ENCODE measurements around the gene CMTR1.

The CMTR1 gene

GRCh38 chr6:37407948-37408347 lies 25.1 kb upstream of the CMTR1 start:
- H3K27me3 ChIP-seq (ENCODE audit: insufficient read depth, poor library complexity, severe bottlenecking) = no peaks in the 10 kb centered on the region
- no peak for DNase-seq (ENCODE audit: low read depth in 1 of 2, low spot score in 1 of 2)
- TF ChIP-seq, protein P1, sequence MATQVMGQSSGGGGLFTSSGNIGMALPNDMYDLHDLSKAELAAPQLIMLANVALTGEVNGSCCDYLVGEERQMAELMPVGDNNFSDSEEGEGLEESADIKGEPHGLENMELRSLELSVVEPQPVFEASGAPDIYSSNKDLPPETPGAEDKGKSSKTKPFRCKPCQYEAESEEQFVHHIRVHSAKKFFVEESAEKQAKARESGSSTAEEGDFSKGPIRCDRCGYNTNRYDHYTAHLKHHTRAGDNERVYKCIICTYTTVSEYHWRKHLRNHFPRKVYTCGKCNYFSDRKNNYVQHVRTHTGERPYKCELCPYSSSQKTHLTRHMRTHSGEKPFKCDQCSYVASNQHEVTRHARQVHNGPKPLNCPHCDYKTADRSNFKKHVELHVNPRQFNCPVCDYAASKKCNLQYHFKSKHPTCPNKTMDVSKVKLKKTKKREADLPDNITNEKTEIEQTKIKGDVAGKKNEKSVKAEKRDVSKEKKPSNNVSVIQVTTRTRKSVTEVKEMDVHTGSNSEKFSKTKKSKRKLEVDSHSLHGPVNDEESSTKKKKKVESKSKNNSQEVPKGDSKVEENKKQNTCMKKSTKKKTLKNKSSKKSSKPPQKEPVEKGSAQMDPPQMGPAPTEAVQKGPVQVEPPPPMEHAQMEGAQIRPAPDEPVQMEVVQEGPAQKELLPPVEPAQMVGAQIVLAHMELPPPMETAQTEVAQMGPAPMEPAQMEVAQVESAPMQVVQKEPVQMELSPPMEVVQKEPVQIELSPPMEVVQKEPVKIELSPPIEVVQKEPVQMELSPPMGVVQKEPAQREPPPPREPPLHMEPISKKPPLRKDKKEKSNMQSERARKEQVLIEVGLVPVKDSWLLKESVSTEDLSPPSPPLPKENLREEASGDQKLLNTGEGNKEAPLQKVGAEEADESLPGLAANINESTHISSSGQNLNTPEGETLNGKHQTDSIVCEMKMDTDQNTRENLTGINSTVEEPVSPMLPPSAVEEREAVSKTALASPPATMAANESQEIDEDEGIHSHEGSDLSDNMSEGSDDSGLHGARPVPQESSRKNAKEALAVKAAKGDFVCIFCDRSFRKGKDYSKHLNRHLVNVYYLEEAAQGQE (IDR thresholded peaks at IDR 0.05; ENCODE audit: insufficient replicate concordance, low read depth) = no peak
- TF ChIP-seq, protein P2, sequence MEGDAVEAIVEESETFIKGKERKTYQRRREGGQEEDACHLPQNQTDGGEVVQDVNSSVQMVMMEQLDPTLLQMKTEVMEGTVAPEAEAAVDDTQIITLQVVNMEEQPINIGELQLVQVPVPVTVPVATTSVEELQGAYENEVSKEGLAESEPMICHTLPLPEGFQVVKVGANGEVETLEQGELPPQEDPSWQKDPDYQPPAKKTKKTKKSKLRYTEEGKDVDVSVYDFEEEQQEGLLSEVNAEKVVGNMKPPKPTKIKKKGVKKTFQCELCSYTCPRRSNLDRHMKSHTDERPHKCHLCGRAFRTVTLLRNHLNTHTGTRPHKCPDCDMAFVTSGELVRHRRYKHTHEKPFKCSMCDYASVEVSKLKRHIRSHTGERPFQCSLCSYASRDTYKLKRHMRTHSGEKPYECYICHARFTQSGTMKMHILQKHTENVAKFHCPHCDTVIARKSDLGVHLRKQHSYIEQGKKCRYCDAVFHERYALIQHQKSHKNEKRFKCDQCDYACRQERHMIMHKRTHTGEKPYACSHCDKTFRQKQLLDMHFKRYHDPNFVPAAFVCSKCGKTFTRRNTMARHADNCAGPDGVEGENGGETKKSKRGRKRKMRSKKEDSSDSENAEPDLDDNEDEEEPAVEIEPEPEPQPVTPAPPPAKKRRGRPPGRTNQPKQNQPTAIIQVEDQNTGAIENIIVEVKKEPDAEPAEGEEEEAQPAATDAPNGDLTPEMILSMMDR (IDR thresholded peaks at IDR 0.05; ENCODE audit: insufficient read depth, low read length) = no peak
- TF ChIP-seq GABPA (IDR thresholded peaks at IDR 0.05; ENCODE audit: low read depth) (no peak), SPI1 (IDR thresholded peaks at IDR 0.05; ENCODE audit: borderline replicate concordance, low read depth) (no peak), POLR2AphosphoS5 (IDR thresholded peaks at IDR 0.05; ENCODE audit: low read depth) (no peak)
- H3K4me3 ChIP-seq (replicated peaks; ENCODE audit: insufficient read depth, low read length) = no peak overlapping the region
- H3K27ac ChIP-seq (replicated peaks) = no peak overlapping the region

- H3K4me3 ChIP-seq (replicated peaks; ENCODE audit: insufficient read depth, low read length) = no peak overlapping the region
- no peaks in the 10 kb centered on the region for H3K27me3 ChIP-seq (ENCODE audit: insufficient read depth, poor library complexity, severe bottlenecking)
- H3K27ac ChIP-seq (replicated peaks) = no peak overlapping the region
- TF ChIP-seq, protein P1 (IDR thresholded peaks at IDR 0.05; ENCODE audit: insufficient replicate concordance, low read depth) = no peak
- no peak for TF ChIP-seq SPI1 (IDR thresholded peaks at IDR 0.05; ENCODE audit: borderline replicate concordance, low read depth)
- DNase-seq (ENCODE audit: low read depth in 1 of 2, low spot score in 1 of 2) = no peak
These were observed 23.5 kb upstream of the CMTR1 start for GRCh38 chr6:37409501-37409900.

GRCh38 chr6:37417393-37417792 lies 15.6 kb upstream of the CMTR1 start:
- Histone ChIP-seq H3K4me3 (replicated peaks; ENCODE audit: insufficient read depth, low read length) (no peak overlapping the region), H3K27me3 (ENCODE audit: insufficient read depth, poor library complexity, severe bottlenecking) (no peaks in the 10 kb centered on the region), H3K27ac (replicated peaks) (no peak overlapping the region)
- no peak for DNase-seq (ENCODE audit: low read depth in 1 of 2, low spot score in 1 of 2)
- TF ChIP-seq SPI1 (IDR thresholded peaks at IDR 0.05; ENCODE audit: borderline replicate concordance, low read depth) (no peak), POLR2AphosphoS5 (IDR thresholded peaks at IDR 0.05; ENCODE audit: low read depth) (no peak), GABPA (IDR thresholded peaks at IDR 0.05; ENCODE audit: low read depth) (no peak)
- TF ChIP-seq, protein P1 (IDR thresholded peaks at IDR 0.05; ENCODE audit: insufficient replicate concordance, low read depth) = no peak
- TF ChIP-seq, protein P2 (IDR thresholded peaks at IDR 0.05; ENCODE audit: insufficient read depth, low read length) = no peak

DNA sequence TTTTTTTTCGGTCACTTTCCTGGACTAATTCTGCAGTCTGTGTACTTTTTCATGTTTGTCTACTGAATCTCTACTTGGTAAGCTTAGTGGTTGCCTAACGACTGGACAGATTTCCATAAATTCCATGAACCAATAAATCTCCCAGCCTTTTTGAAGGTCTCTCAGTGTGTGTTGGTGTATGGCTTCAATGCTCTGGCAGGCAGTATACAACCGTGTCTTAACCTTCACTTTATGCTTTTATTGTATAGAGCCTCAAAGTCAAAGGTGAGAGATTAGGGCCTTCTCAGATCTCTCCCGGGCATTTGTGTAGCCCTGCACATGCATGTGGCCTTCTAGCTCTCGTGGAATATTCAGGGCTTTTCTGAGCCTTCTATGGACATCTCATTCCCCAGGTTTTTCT lies 14.3 kb upstream of the CMTR1 start:
- Histone ChIP-seq H3K4me3 (replicated peaks; ENCODE audit: insufficient read depth, low read length) (no peak overlapping the region), H3K27me3 (ENCODE audit: insufficient read depth, poor library complexity, severe bottlenecking) (no peaks in the 10 kb centered on the region), H3K27ac (replicated peaks) (no peak overlapping the region)
- no peak for TF ChIP-seq SPI1 (IDR thresholded peaks at IDR 0.05; ENCODE audit: borderline replicate concordance, low read depth)
- TF ChIP-seq GABPA (IDR thresholded peaks at IDR 0.05; ENCODE audit: low read depth) = no peak
- TF ChIP-seq POLR2AphosphoS5 (IDR thresholded peaks at IDR 0.05; ENCODE audit: low read depth) = no peak
- TF ChIP-seq, protein P1 (IDR thresholded peaks at IDR 0.05; ENCODE audit: insufficient replicate concordance, low read depth) = no peak
- TF ChIP-seq, protein P2 (IDR thresholded peaks at IDR 0.05; ENCODE audit: insufficient read depth, low read length) = no peak
- no peak for DNase-seq (ENCODE audit: low read depth in 1 of 2, low spot score in 1 of 2)
